DND-41 (cell line): ENCODE measurements around the gene ZC3H18.

Experiments
- ATAC-seq: fragments of 200-7000 bp; cut with Tn5 transposase; 3 replicates; pipeline ENCODE4 v1.9.1; 2021; ENCODE audit warnings: low read depth; ENCODE audit not compliant: insufficient read depth
- DNase-seq: peaks from one replicate; pipeline ENCODE4 v3.0.0-alpha.2; 2020
- H2AFZ ChIP-seq: 2 replicates; pipeline ENCODE4 v1.6.0; 2012; ENCODE audit warnings: low read depth, low read length
- H3K27ac ChIP-seq: 2 replicates; pipeline ENCODE4 v1.5.1; 2012; ENCODE audit warnings: low read length, inconsistent platforms
- H3K27me3 ChIP-seq: fragments of 200-600 bp; sonication (generic); 2 replicates; pipeline ENCODE4 v1.6.0; 2012; ENCODE audit warnings: low read length, mild to moderate bottlenecking, inconsistent platforms; ENCODE audit not compliant: insufficient read depth, poor library complexity
- H3K36me3 ChIP-seq: 2 replicates; pipeline ENCODE4 v1.5.1; 2012; ENCODE audit warnings: low read length, inconsistent platforms; ENCODE audit not compliant: insufficient read depth
- H3K4me1 ChIP-seq: 2 replicates; pipeline ENCODE4 v1.5.1; 2012; ENCODE audit warnings: mild to moderate bottlenecking, low read length; ENCODE audit not compliant: insufficient read depth
- H3K4me2 ChIP-seq: 2 replicates; pipeline ENCODE4 v1.6.0; 2012; ENCODE audit warnings: mild to moderate bottlenecking, moderate library complexity, low read length, inconsistent platforms; ENCODE audit not compliant: insufficient read depth
- H3K4me3 ChIP-seq, 2 experiments: fragments of 200-600 bp in 1 of 2; shearing (Covaris generic) in 1 of 2; 2 replicates each; pipeline ENCODE4 v1.5.1; 2012 to 2016; ENCODE audit warnings: inconsistent platforms in 2 of 2, low read length in 2 of 2, mild to moderate bottlenecking in 2 of 2, low read depth in 1 of 2, moderate library complexity in 1 of 2
- H3K79me2 ChIP-seq: 2 replicates; pipeline ENCODE4 v1.6.0; 2012; ENCODE audit warnings: low read length, inconsistent platforms; ENCODE audit not compliant: insufficient read depth
- H3K9ac ChIP-seq: 2 replicates; pipeline ENCODE4 v1.6.0; 2012; ENCODE audit warnings: low read depth, mild to moderate bottlenecking, inconsistent platforms, low read length, moderate library complexity
- H3K9me3 ChIP-seq: 2 replicates; pipeline ENCODE4 v1.5.1; 2012; ENCODE audit warnings: low read length, moderate library complexity, mild to moderate bottlenecking, inconsistent platforms; ENCODE audit not compliant: insufficient read depth, severe bottlenecking
- H4K20me1 ChIP-seq: 2 replicates; pipeline ENCODE4 v1.6.0; 2012; ENCODE audit warnings: low read length; ENCODE audit not compliant: insufficient read depth
- EZH2 ChIP-seq: IDR thresholded peaks from 3 replicates; pipeline ENCODE4 v1.6.1; 2012; ENCODE audit warnings: borderline replicate concordance, low read depth, mild to moderate bottlenecking, moderate library complexity, low read length, inconsistent platforms; ENCODE audit not compliant: severe bottlenecking
- TF ChIP-seq, protein P1 (sequence below): IDR thresholded peaks from 2 replicates; pipeline ENCODE4 v1.5.1; 2012; ENCODE audit warnings: borderline replicate concordance, low read length, moderate library complexity, mild to moderate bottlenecking; ENCODE audit not compliant: poor library complexity, severe bottlenecking; ENCODE audit errors: extremely low read depth

The ZC3H18 gene

DNA sequence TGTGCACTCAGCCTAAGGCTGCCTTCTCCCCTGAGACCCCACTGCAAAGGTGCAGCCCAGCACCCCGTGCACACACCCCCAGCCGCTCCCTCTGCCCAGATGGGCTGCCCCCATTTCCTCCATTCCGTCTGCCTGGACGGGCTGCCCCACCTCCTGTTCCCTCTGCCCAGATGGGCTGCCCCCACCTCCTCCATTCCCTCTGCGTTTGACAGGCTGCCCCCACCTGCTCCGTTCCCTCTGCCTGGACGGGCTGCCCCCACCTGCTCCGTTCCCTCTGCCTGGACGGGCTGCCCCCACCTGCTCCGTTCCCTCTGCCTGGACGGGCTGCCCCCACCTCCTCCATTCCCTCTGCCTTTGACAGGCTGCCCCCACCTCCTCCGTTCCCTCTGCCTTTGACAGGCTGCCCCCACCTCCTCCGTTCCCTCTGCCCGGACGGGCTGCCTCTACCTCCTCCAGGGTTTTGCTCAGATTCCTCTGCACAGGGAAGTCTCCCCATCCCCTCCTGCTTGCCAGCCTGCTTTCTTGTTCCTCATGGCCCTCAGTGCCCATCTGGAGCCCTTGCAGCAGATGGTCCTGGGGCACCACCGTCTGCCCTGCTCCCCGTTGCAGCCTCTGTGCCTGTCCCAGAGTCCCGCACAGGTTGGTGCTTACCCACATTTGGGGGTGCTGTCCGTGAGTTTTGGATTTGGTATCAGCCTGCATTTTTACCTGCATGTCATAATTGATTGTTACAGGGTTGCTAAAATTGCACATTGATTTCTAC lies 44.8 kb downstream of the ZC3H18 start:
- H3K36me3 ChIP-seq: peaks cover 95% of the 10 kb centered on the region

DNA sequence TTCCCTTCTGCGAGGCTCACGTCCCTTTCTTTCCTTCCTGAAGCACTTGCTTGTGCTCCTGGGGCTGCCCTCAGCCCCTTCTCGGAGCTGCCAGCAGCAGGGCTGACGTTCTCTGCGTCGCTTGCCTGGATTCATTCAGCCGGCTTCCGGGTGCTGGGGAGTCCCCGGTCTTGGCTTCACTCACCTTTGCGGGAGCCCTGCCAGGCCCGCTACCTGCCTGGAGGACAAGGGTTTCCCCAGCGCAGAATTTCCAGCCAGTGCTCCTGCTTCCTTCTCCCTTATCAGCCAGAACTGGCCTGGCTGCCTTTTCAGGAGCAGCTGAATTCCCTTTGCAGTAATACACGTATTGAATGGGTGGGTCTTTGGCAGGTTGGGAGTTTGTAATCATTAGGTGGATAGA lies 46.1 kb downstream of the ZC3H18 start:
- DNase-seq: no peak
- no peak overlapping the region for H3K27ac ChIP-seq

More for the DNA sequence above, 44.8 kb downstream of the ZC3H18 start:
- Histone ChIP-seq H3K4me2 (no peak overlapping the region), H3K79me2 (peaks cover 70% of the 10 kb centered on the region), H3K9me3 (no peaks in the 10 kb centered on the region), H3K4me1 (no peaks in the 10 kb centered on the region), H3K27ac (no peak overlapping the region), H3K27me3 (no peaks in the 10 kb centered on the region), H3K9ac (no peak overlapping the region), H4K20me1 (peaks cover 73% of the 10 kb centered on the region), H2AFZ (no peak overlapping the region), H3K4me3 (no peak overlapping the region)
- TF ChIP-seq, protein P1, sequence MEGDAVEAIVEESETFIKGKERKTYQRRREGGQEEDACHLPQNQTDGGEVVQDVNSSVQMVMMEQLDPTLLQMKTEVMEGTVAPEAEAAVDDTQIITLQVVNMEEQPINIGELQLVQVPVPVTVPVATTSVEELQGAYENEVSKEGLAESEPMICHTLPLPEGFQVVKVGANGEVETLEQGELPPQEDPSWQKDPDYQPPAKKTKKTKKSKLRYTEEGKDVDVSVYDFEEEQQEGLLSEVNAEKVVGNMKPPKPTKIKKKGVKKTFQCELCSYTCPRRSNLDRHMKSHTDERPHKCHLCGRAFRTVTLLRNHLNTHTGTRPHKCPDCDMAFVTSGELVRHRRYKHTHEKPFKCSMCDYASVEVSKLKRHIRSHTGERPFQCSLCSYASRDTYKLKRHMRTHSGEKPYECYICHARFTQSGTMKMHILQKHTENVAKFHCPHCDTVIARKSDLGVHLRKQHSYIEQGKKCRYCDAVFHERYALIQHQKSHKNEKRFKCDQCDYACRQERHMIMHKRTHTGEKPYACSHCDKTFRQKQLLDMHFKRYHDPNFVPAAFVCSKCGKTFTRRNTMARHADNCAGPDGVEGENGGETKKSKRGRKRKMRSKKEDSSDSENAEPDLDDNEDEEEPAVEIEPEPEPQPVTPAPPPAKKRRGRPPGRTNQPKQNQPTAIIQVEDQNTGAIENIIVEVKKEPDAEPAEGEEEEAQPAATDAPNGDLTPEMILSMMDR: no peak
- no peak for TF ChIP-seq EZH2
- DNase-seq (no peak), ATAC-seq (no peak)

DNA sequence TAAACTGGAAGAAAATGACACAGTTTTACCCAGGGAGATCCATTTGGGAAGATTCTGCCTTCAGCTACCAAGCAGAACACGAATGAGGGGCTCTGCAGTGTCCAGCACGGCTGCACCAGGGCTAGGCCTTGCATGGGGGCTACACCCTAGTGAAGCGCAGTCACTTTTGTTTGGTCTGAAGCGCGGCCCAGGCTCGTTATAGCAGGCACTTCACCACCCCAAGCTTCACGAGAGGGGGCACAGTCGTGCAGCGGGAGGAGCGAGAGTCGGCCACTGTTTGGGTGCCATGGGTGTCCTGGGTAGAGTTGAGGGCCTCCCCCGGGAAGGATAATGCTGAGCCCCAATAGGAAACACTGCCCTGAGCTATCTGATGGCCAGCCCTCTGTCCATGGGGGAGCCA lies 46.5 kb downstream of the ZC3H18 start:
- Histone ChIP-seq H3K27me3 (no peaks in the 10 kb centered on the region), H3K4me2 (no peak overlapping the region), H3K9me3 (no peaks in the 10 kb centered on the region), H4K20me1 (peaks cover 64% of the 10 kb centered on the region), H2AFZ (no peak overlapping the region), H3K36me3 (peaks cover 84% of the 10 kb centered on the region), H3K4me3 (no peak overlapping the region), H3K27ac (no peak overlapping the region), H3K9ac (no peak overlapping the region), H3K79me2 (peaks cover 68% of the 10 kb centered on the region), H3K4me1 (no peaks in the 10 kb centered on the region)
- TF ChIP-seq, protein P1: no peak
- TF ChIP-seq EZH2: no peak
- ATAC-seq (no peak), DNase-seq (no peak)

More for the DNA sequence above, 46.1 kb downstream of the ZC3H18 start:
- H3K36me3 ChIP-seq: peaks cover 85% of the 10 kb centered on the region
- H3K9ac ChIP-seq: no peak overlapping the region
- no peaks in the 10 kb centered on the region for H3K9me3 ChIP-seq
- H2AFZ ChIP-seq: no peak overlapping the region
- H3K4me3 ChIP-seq: no peak overlapping the region
- no peaks in the 10 kb centered on the region for H3K27me3 ChIP-seq
- H3K4me1 ChIP-seq: no peaks in the 10 kb centered on the region
- H3K4me2 ChIP-seq: no peak overlapping the region
- TF ChIP-seq, protein P1: no peak
- TF ChIP-seq EZH2: no peak
- ATAC-seq: no peak
- H3K79me2 ChIP-seq: peaks cover 71% of the 10 kb centered on the region
- H4K20me1 ChIP-seq: peaks cover 68% of the 10 kb centered on the region
